Prostate gland (tissue), 2 donors: ENCODE results near the gene RPS24.

ENCODE experiments used
- CTCF ChIP-seq, 4 experiments: fragments of 200-600 bp in 2 of 4; fragments of 450-650 bp in 2 of 4; sonication (generic) in 2 of 4; IDR thresholded peaks; 1 replicate in 3 of 4; 2 replicates in 1 of 4; pipeline ENCODE4 v1.5.1; 2016 to 2019; ENCODE audit warnings: antibody characterized with exemption in 4 of 4, mild to moderate bottlenecking in 2 of 4, moderate library complexity in 2 of 4
- POLR2A ChIP-seq: fragments of 450-650 bp; IDR thresholded peaks from one replicate; pipeline ENCODE4 v1.6.1; 2016; ENCODE audit warnings: antibody characterized with exemption, mild to moderate bottlenecking

- no peak for TF ChIP-seq POLR2A
- TF ChIP-seq CTCF (IDR thresholded peaks at IDR 0.05): no peak
These were observed 4.4 kb downstream of the RPS24 start for GRCh38 chr10:78038105-78038504.
